Transverse colon (tissue), 4 donors: ENCODE measurements around the gene PTGR3. TPM values are rescaled to one million over a fixed set of nuclear protein-coding genes. Genes with fewer than 3 reads are reported as not detected.

Source experiments
- DNase-seq: peaks from one replicate; pipeline ENCODE4 v3.0.0-alpha.2; 2019
- H3K27ac ChIP-seq, 4 donors: fragments of 200-600 bp; sonication (generic); 2 replicates each; pipeline ENCODE4 v1.5.1; 2016 to 2018; ENCODE audit warnings: inconsistent platforms in 4 of 4
- H3K27me3 ChIP-seq: fragments of 200-600 bp; sonication (generic); 2 replicates; pipeline ENCODE4 v1.5.1; 2017; ENCODE audit warnings: inconsistent platforms
- H3K36me3 ChIP-seq, 4 donors: fragments of 200-600 bp; sonication (generic); 2 replicates each; pipeline ENCODE4 v1.5.1; 2017 to 2019; ENCODE audit warnings: inconsistent platforms in 4 of 4
- H3K4me1 ChIP-seq, 4 donors: fragments of 200-600 bp; sonication (generic); 2 replicates each; pipeline ENCODE4 v1.5.1; 2017 to 2020; ENCODE audit warnings: inconsistent platforms in 4 of 4
- H3K4me3 ChIP-seq, 4 donors: fragments of 200-600 bp; sonication (generic); 1 replicate in 1 of 4; 2 replicates in 3 of 4; pipeline versions ENCODE4 v1.5.1 to v1.6.1; 2017 to 2019; ENCODE audit warnings: inconsistent platforms in 4 of 4
- H3K9me3 ChIP-seq, 2 donors: fragments of 200-600 bp; sonication (generic); 2 replicates each; pipeline ENCODE4 v1.5.1; 2017 to 2019; ENCODE audit warnings: inconsistent platforms in 2 of 2
- EP300 ChIP-seq: sonication (generic); formaldehyde crosslinking; IDR thresholded peaks from one replicate; pipeline ENCODE4 v1.6.1; 2017; ENCODE audit warnings: antibody characterized with exemption, low read depth
- POLR2A ChIP-seq: fragments of 450-650 bp; IDR thresholded peaks from one replicate; pipeline ENCODE4 v1.6.1; 2016; ENCODE audit warnings: antibody characterized with exemption, mild to moderate bottlenecking, moderate library complexity
- POLR2AphosphoS5 ChIP-seq, 3 donors: sonication (generic); formaldehyde crosslinking; IDR thresholded peaks; one replicate each; pipeline ENCODE4 v1.6.1; 2016; ENCODE audit warnings: antibody characterized with exemption in 3 of 3
- WGBS, 2 donors: methylation state at CpG; one replicate each; pipeline ENCODE4 v1.1.5; 2018; ENCODE audit warnings: low coverage in 1 of 2; 5-methylcytosine and 5-hydroxymethylcytosine counted together
- in situ Hi-C, 4 donors: fragments of 200-750 bp; cut with MboI; loops; one replicate each; pipeline versions ENCODE4 v1.15.0 to v1.15.1; 2017; ENCODE audit warnings: low sequenced_read_pairs in 3 of 4, low pct_ligation_motif_present in 1 of 4, low pct_unique_long_range_greater_than_20kb in 1 of 4
- intact Hi-C: fragments of 100-400 bp; cut with DNase I; formaldehyde crosslinking; loops from one replicate; pipeline ENCODE4 v1.15.1; 2023; ENCODE audit warnings: low total_unique reads
- total RNA-seq, 4 donors: library from RNA; depleted of rRNA; stranded (reverse); fragments of >200 nt; gene quantifications; one replicate each; pipeline ENCODE4 v1.1.0, GENCODE V29; 2016
- TF ChIP-seq, protein P1 (sequence below), 5 experiments: fragments of 200-600 bp in 3 of 5; fragments of 450-650 bp in 2 of 5; sonication (generic) in 3 of 5; IDR thresholded peaks; 1 replicate in 2 of 5; 2 replicates in 3 of 5; pipeline ENCODE4 v1.5.1; 2016 to 2017; ENCODE audit warnings: antibody characterized with exemption in 5 of 5, inconsistent platforms in 3 of 5, mild to moderate bottlenecking in 2 of 5, moderate library complexity in 1 of 5

Gene PTGR3
- total RNA-seq, 4 donors from 2014 or later, result 10.1 to 45.9 (median 23.4) TPM

- 5 to 36% methylated on average over 3 to 31 of the region's 38 CpGs for WGBS, 2 donors
- H3K27ac ChIP-seq, result peak overlapping the region; percentile 88 to 95 (median 90)
- no peaks in the 10 kb centered on the region for H3K9me3 ChIP-seq
- peak; percentile 39 for DNase-seq
- H3K27me3 ChIP-seq, result no peaks in the 10 kb centered on the region
- H3K36me3 ChIP-seq, result no peaks in the 10 kb centered on the region
- H3K4me3 ChIP-seq, result peak overlapping the region; percentile 71 to 82 (median 77)
- H3K4me1 ChIP-seq, result peaks cover 15 to 59% (median 57%) of the 10 kb centered on the region in 4 donors
- TF ChIP-seq POLR2AphosphoS5 (IDR thresholded peaks at IDR 0.05) (peak in 2 of 3 donors; percentile 32 to 54), POLR2A (peak; percentile 37), EP300 (no peak)
- TF ChIP-seq, protein P1, sequence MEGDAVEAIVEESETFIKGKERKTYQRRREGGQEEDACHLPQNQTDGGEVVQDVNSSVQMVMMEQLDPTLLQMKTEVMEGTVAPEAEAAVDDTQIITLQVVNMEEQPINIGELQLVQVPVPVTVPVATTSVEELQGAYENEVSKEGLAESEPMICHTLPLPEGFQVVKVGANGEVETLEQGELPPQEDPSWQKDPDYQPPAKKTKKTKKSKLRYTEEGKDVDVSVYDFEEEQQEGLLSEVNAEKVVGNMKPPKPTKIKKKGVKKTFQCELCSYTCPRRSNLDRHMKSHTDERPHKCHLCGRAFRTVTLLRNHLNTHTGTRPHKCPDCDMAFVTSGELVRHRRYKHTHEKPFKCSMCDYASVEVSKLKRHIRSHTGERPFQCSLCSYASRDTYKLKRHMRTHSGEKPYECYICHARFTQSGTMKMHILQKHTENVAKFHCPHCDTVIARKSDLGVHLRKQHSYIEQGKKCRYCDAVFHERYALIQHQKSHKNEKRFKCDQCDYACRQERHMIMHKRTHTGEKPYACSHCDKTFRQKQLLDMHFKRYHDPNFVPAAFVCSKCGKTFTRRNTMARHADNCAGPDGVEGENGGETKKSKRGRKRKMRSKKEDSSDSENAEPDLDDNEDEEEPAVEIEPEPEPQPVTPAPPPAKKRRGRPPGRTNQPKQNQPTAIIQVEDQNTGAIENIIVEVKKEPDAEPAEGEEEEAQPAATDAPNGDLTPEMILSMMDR (IDR thresholded peaks at IDR 0.05), result no peak
- intact Hi-C loops, result loop anchor here (10.0 kb wide), 1 partner anchor 263 kb away; no protein-coding TSS in a partner anchor
- in situ Hi-C loops, result loop anchor here in 1 of 4 donors (25.0 kb wide), 1 partner anchor 725 kb away; the partner anchor contains the start of gene CNDP2
These were observed 3.2 kb upstream of the PTGR3 start for GRCh38 chr18:75211953-75212750.

DNA sequence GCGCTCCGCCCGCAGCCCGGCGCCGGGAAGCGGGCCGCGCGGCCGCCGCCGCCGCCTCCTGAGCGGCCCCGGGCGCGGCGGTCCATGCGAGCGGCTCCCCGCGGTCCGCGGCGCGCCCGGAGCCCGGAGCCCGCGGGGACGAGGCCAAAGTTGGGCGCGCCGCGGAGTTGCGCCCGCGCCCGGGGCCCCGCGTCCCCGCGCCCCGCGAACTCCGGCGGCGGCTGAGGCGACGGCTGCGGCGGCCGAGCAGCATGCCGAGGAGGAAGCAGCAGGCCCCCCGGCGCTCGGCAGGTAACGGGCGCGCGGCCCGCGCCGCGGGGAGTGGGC lies 2.6 kb upstream of the PTGR3 start:
- in situ Hi-C loops, result loop anchor here in 1 of 4 donors (25.0 kb wide), 1 partner anchor 724 kb away; the partner anchor contains the start of gene CNDP2
- Histone ChIP-seq H3K27ac (peak overlapping the region; percentile 88 to 95 (median 90)), H3K27me3 (no peaks in the 10 kb centered on the region), H3K4me3 (peak overlapping the region; percentile 71 to 82 (median 77)), H3K36me3 (no peaks in the 10 kb centered on the region), H3K9me3 (no peaks in the 10 kb centered on the region), H3K4me1 (peaks cover 19 to 59% (median 56%) of the 10 kb centered on the region in 4 donors)
- TF ChIP-seq POLR2A, result no peak
- TF ChIP-seq EP300, result no peak
- no peak for TF ChIP-seq POLR2AphosphoS5 (IDR thresholded peaks at IDR 0.05)
- intact Hi-C loops, result loop anchor here (10.0 kb wide), 1 partner anchor 263 kb away; no protein-coding TSS in a partner anchor
- DNase-seq, result no peak
- 1% methylated on average over 40 of the region's 66 CpGs; no CpG with 5 or more reads in 1 of the 2 donors for WGBS, 2 donors

- peak; percentile 21 for DNase-seq
- TF ChIP-seq POLR2AphosphoS5 (IDR thresholded peaks at IDR 0.05), result no peak
- no peak for TF ChIP-seq POLR2A
- no peak for TF ChIP-seq EP300
- TF ChIP-seq, protein P1 (IDR thresholded peaks at IDR 0.05), result no peak
- Histone ChIP-seq H3K4me3 (peak overlapping the region; percentile 79 to 99 (median 84)), H3K4me1 (peaks cover 19 to 59% (median 54%) of the 10 kb centered on the region in 4 donors), H3K27ac (peak overlapping the region; percentile 97 to 100 (median 98)), H3K36me3 (no peaks in the 10 kb centered on the region), H3K9me3 (no peaks in the 10 kb centered on the region), H3K27me3 (no peaks in the 10 kb centered on the region)
- WGBS, 2 donors, result 0% methylated on average over 4 to 53 of the region's 64 CpGs
- intact Hi-C loops (loop anchor here (10.0 kb wide), 1 partner anchor 264 kb away; no protein-coding TSS in a partner anchor), in situ Hi-C loops (loop anchor here in 1 of 4 donors (25.0 kb wide), 1 partner anchor 724 kb away; the partner anchor contains the start of gene CNDP2)
These were observed 2.2 kb upstream of the PTGR3 start for GRCh38 chr18:75211002-75211621.

DNA sequence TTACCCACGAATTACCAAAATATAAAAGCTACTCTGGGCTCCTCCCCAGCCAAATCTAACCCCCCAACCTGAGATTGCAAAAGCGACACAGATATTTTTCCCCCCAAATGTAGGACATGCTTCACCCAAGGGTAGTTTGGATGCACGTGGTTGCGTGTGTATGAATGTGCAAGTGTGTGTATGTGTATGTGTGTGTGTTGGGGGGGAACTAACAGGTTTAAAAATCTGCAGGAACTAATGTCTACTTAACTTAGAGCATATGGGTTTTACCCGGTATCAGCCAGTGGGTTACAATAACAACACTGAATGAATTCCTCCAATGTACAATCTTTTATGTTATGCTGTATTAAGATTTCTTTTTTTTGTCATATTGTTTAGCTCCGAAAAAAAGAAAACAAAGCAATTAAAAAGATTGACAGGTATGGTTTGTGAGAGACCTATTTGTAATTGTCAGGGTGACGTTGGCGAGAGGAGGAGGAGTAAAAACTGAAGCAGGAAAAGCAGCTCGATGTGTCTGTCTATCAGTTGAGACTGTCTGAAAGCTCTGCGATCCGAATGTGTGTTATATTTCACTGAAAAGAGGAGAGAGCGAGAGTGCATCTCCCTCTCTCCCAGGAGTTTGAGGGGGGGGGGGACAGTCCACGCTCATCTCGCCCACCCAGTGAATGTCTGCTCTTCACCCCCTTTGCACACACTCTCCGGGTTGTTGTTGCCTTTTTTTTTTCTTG lies 1.5 kb upstream of the PTGR3 start, which contains the start of gene TSHZ1:
Gene TSHZ1 (plus strand): TSS at position 524 of the 728 bp plus-strand sequence. CDS start 1,080 bp downstream, outside the sequence.
- peak within 1 kb of the TSS; percentile 97 to 100 (median 98) for H3K27ac ChIP-seq
- H3K4me3 ChIP-seq, result peak within 1 kb of the TSS; percentile 79 to 99 (median 84)
- TF ChIP-seq POLR2AphosphoS5 (IDR thresholded peaks at IDR 0.05) (peak; percentile 95 to 97 (median 96)), POLR2A (peak; percentile 94), EP300 (no peak)
- TF ChIP-seq, protein P1 (IDR thresholded peaks at IDR 0.05), result no peak
- DNase-seq, result peak; percentile 80
- H3K27me3 ChIP-seq, result no peaks in the 10 kb centered on the region
- H3K36me3 ChIP-seq, result no peaks in the 10 kb centered on the region
- intact Hi-C loops, result loop anchor here (10.0 kb wide), 1 partner anchor 264 kb away; no protein-coding TSS in a partner anchor
- in situ Hi-C loops, result loop anchor here in 1 of 4 donors (25.0 kb wide), 1 partner anchor 723 kb away; the partner anchor contains the start of gene CNDP2
- WGBS, 2 donors, result 1 to 2% methylated on average over 12 to 15 of the region's 15 CpGs
- H3K9me3 ChIP-seq, result no peaks in the 10 kb centered on the region
- peaks cover 13 to 57% (median 50%) of the 10 kb centered on the region in 4 donors for H3K4me1 ChIP-seq
